Psoas muscle (tissue), 8 donors: Measurements from ENCODE around the gene KATNB1. TPM values are rescaled to one million over a fixed set of nuclear protein-coding genes. Genes with fewer than 3 reads are reported as not detected.
A peak's percentile ranks its signal among the peaks of the same experiment; 100 is the strongest.

Experiments
- ATAC-seq, 4 donors: fragments of 200-7000 bp; cut with Tn5 transposase; one replicate each; pipeline ENCODE4 v1.9.1; 2020; ENCODE audit warnings: moderate library complexity in 3 of 4, mild to moderate bottlenecking in 2 of 4
- DNase-seq, 2 donors: peaks; one replicate each; pipeline ENCODE4 v3.0.0-alpha.2; 2020
- H3K27ac ChIP-seq: fragments of 200-600 bp; one replicate; pipeline ENCODE4 v1.8.0; 2022
- H3K27me3 ChIP-seq, 3 donors: fragments of 200-600 bp in 1 of 3; one replicate each; pipeline versions ENCODE4 v1.6.1 to v1.8.0; 2013 to 2022; ENCODE audit warnings: low read length in 2 of 3, mild to moderate bottlenecking in 2 of 3, moderate library complexity in 1 of 3; ENCODE audit not compliant: insufficient read depth in 3 of 3
- H3K36me3 ChIP-seq, 2 donors: fragments of 200-600 bp in 1 of 2; one replicate each; pipeline versions ENCODE4 v1.6.1 to v1.8.0; 2013 to 2022; ENCODE audit warnings: low read depth in 1 of 2, mild to moderate bottlenecking in 1 of 2, moderate library complexity in 1 of 2; ENCODE audit not compliant: insufficient read depth in 1 of 2
- H3K4me1 ChIP-seq: fragments of 200-600 bp; one replicate; pipeline ENCODE4 v1.8.0; 2022
- H3K4me3 ChIP-seq: fragments of 200-600 bp; one replicate; pipeline ENCODE4 v1.8.0; 2022; ENCODE audit warnings: mild to moderate bottlenecking
- H3K9me3 ChIP-seq: fragments of 200-600 bp; one replicate; pipeline ENCODE4 v1.8.0; 2022
- CTCF ChIP-seq: fragments of 200-600 bp; IDR thresholded peaks from one replicate; pipeline ENCODE4 v1.8.0; 2022; ENCODE audit warnings: antibody characterized with exemption
- WGBS, 3 donors: extraction: QIAGEN DNeasy Blood & Tissue Kit; methylation state at CpG; one replicate each; pipeline versions ENCODE4 v1.1.6 to v1.1.7; 2013; 5-methylcytosine and 5-hydroxymethylcytosine counted together
- intact Hi-C, 2 donors: fragments of 100-400 bp; cut with DNase I; formaldehyde crosslinking; loops; one replicate each; pipeline versions ENCODE4 v1.11.0 to v1.14.2; 2022
- polyA plus RNA-seq, 3 donors: library from polyadenylated mRNA; stranded (reverse); fragments of 200-250 nt; gene quantifications; one replicate each; pipeline ENCODE4 v1.2.3, GENCODE V29; 2013
- total RNA-seq, 4 donors: library from RNA; stranded (reverse); fragmentation: NEBNext Ultra II Directional in 2 of 4; extraction: Animal tissue kit (Norgen Biotek cat#: 25700) in 2 of 4; gene quantifications; one replicate each; pipeline versions ENCODE4 v1.2.1 to v1.2.4, GENCODE V29; 2021 to 2023
- donor health status: healthy with polysubstance abuse.
- donor health status: DM: no; HTN: no; CAD: no; lungs with moderate emphysema.
- donor health status: Bipolar disorder and iron deficiency.
- donor health status: healthy.
- donor health status: DM: yes; HTN: yes; CAD: no.
- donor health status: DM: no; HTN: no; CAD: no.
- donor health status: DM: no; HTN: no; CAD: no.
- donor health status: DM: yes; HTN: yes; CAD: no.

Gene KATNB1
- total and polyA plus RNA-seq, 7 donors: 6.3 to 15.6 (median 9.2) TPM

- ATAC-seq: peak; percentile 27 to 46 (median 40)
- intact Hi-C loops: no loop called here
- no peak for TF ChIP-seq CTCF
- peaks cover 51% of the 10 kb centered on the region for H3K4me1 ChIP-seq
- H3K27ac ChIP-seq: peak overlapping the region; percentile 60
- H3K4me3 ChIP-seq: no peak overlapping the region
- DNase-seq: peak in 1 of 2 donors; percentile 39
- 33 to 42% (median 35%) methylated on average over 16 of the region's 16 CpGs for WGBS, 3 donors
- H3K9me3 ChIP-seq: no peaks in the 10 kb centered on the region
- no peaks in the 10 kb centered on the region for H3K36me3 ChIP-seq
- no peaks in the 10 kb centered on the region for H3K27me3 ChIP-seq
Measured at GRCh38 chr16:57803134-57803990, 67.8 kb downstream of the KATNB1 start.

GRCh38 chr16:57804111-57804837 lies 68.7 kb downstream of the KATNB1 start:
- no peaks in the 10 kb centered on the region for H3K36me3 ChIP-seq
- 51 to 70% (median 58%) methylated on average over 5 of the region's 5 CpGs for WGBS, 3 donors
- intact Hi-C loops: no loop called here
- no peak overlapping the region for H3K4me3 ChIP-seq
- DNase-seq (peak in 1 of 2 donors; percentile 4), ATAC-seq (no peak)
- no peak for TF ChIP-seq CTCF
- H3K9me3 ChIP-seq: no peaks in the 10 kb centered on the region
- no peaks in the 10 kb centered on the region for H3K27me3 ChIP-seq
- peaks cover 52% of the 10 kb centered on the region for H3K4me1 ChIP-seq
- H3K27ac ChIP-seq: peak overlapping the region; percentile 60

GRCh38 chr16:57805176-57805575 lies 69.6 kb downstream of the KATNB1 start:
- intact Hi-C loops: no loop called here
- DNase-seq (no peak), ATAC-seq (no peak)
- no peak for TF ChIP-seq CTCF
- H3K27me3 ChIP-seq: no peaks in the 10 kb centered on the region
- no peaks in the 10 kb centered on the region for H3K9me3 ChIP-seq
- H3K4me1 ChIP-seq: peaks cover 50% of the 10 kb centered on the region
- WGBS, 3 donors: 82 to 89% (median 86%) methylated on average over 6 of the region's 6 CpGs
- H3K27ac ChIP-seq: no peak overlapping the region
- no peaks in the 10 kb centered on the region for H3K36me3 ChIP-seq
- no peak overlapping the region for H3K4me3 ChIP-seq

Other genes with a start within 250 kb of the KATNB1 start
- 1 to 10 TPM; 1.5 to 4.3 (median 2.4) TPM for gene DOK4, start 249.3 kb upstream of the KATNB1 start, total RNA-seq
- 1 to 10 TPM; 1.3 to 2.2 (median 1.5) TPM for gene DOK4, start 249.3 kb upstream of the KATNB1 start, polyA plus RNA-seq
- 1 to 10 TPM; 1.2 to 2.4 (median 1.9) TPM for gene CCDC102A, start 199.2 kb upstream of the KATNB1 start, total RNA-seq
- gene CCDC102A, start 199.2 kb upstream of the KATNB1 start, polyA plus RNA-seq: 1 to 10 TPM in 2 of 3 donors, under 1 TPM in 1; 0.95 to 2.1 (median 1.2) TPM
- gene ADGRG5, start 193.1 kb upstream of the KATNB1 start, total RNA-seq: under 1 TPM in 3 of 4 donors, not detected in 1; 0.11 to 0.37 (median 0.19) TPM
- gene ADGRG5, start 193.1 kb upstream of the KATNB1 start, polyA plus RNA-seq: under 1 TPM in 1 of 3 donors, not detected in 2; 0.05 TPM
- gene ADGRG1, start 107.1 kb upstream of the KATNB1 start, total RNA-seq: 10 to 100 TPM; 14.2 to 19.4 (median 15.7) TPM
- 10 to 100 TPM in 1 of 3 donors, 1 to 10 TPM in 2; 5.3 to 10.4 (median 7.4) TPM for gene ADGRG1, start 107.1 kb upstream of the KATNB1 start, polyA plus RNA-seq
- under 1 TPM; 0.19 to 0.57 (median 0.31) TPM for gene ADGRG3, start 67.5 kb upstream of the KATNB1 start, total RNA-seq
- gene ADGRG3, start 67.5 kb upstream of the KATNB1 start, polyA plus RNA-seq: under 1 TPM; 0.16 to 0.37 (median 0.31) TPM
- not detected for gene DRC7, start 41.0 kb upstream of the KATNB1 start, total RNA-seq
- not detected for gene DRC7, start 41.0 kb upstream of the KATNB1 start, polyA plus RNA-seq
- 10 to 100 TPM in 1 of 4 donors, 1 to 10 TPM in 3; 6.3 to 17.8 (median 7.9) TPM for gene KIFC3, start 66.7 kb downstream of the KATNB1 start, total RNA-seq
- gene KIFC3, start 66.7 kb downstream of the KATNB1 start, polyA plus RNA-seq: 1 to 10 TPM; 3.1 to 7.5 (median 4.3) TPM
- gene CNGB1, start 235.4 kb downstream of the KATNB1 start, total RNA-seq: not detected
- gene CNGB1, start 235.4 kb downstream of the KATNB1 start, polyA plus RNA-seq: not detected